Cardiac fibroblast (primary cell): ENCODE measurements around the gene PSMD8.
A peak's percentile ranks its signal among the peaks of the same experiment; 100 is the strongest.

Source experiments
- DNase-seq, 2 donors: peaks; one replicate each; pipeline versions ENCODE4 v3.0.0 to v3.0.0-alpha.2; 2010; ENCODE audit warnings: low read depth in 2 of 2
- H3K4me3 ChIP-seq, 2 donors: replicated peaks in 1 of 2; 1 replicate in 1 of 2; 2 replicates in 1 of 2; pipeline ENCODE4 v1.5.1; 2011; ENCODE audit warnings: low read depth in 2 of 2, low read length in 2 of 2, mild to moderate bottlenecking in 2 of 2, moderate library complexity in 1 of 2
- TF ChIP-seq, protein P1 (sequence below): IDR thresholded peaks from one replicate; pipeline ENCODE4 v1.5.1; 2011; ENCODE audit warnings: low read depth, mild to moderate bottlenecking, low read length, inconsistent platforms

The PSMD8 gene

GRCh38 chr19:38383184-38383583, 8.8 kb downstream of the PSMD8 start:
- no peak for DNase-seq
- TF ChIP-seq, protein P1, sequence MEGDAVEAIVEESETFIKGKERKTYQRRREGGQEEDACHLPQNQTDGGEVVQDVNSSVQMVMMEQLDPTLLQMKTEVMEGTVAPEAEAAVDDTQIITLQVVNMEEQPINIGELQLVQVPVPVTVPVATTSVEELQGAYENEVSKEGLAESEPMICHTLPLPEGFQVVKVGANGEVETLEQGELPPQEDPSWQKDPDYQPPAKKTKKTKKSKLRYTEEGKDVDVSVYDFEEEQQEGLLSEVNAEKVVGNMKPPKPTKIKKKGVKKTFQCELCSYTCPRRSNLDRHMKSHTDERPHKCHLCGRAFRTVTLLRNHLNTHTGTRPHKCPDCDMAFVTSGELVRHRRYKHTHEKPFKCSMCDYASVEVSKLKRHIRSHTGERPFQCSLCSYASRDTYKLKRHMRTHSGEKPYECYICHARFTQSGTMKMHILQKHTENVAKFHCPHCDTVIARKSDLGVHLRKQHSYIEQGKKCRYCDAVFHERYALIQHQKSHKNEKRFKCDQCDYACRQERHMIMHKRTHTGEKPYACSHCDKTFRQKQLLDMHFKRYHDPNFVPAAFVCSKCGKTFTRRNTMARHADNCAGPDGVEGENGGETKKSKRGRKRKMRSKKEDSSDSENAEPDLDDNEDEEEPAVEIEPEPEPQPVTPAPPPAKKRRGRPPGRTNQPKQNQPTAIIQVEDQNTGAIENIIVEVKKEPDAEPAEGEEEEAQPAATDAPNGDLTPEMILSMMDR = no peak
- H3K4me3 ChIP-seq = no peak overlapping the region

GRCh38 chr19:38383743-38384142, 9.4 kb downstream of the PSMD8 start:
- TF ChIP-seq, protein P1 = no peak
- DNase-seq = no peak
- no peak overlapping the region for H3K4me3 ChIP-seq

- DNase-seq = peak; percentile 34 to 39
Measured at GRCh38 chr19:38384209-38385027, 10.0 kb downstream of the PSMD8 start.

GRCh38 chr19:38385057-38385803, 10.9 kb downstream of the PSMD8 start:
- TF ChIP-seq, protein P1 = no peak
- H3K4me3 ChIP-seq = no peak overlapping the region
- no peak for DNase-seq

More at GRCh38 chr19:38384209-38385027, 10.0 kb downstream of the PSMD8 start:
- TF ChIP-seq, protein P1 = peak; percentile 55
- H3K4me3 ChIP-seq = no peak overlapping the region

GRCh38 chr19:38385804-38386257, 11.5 kb downstream of the PSMD8 start:
- TF ChIP-seq, protein P1 = no peak
- no peak for DNase-seq
- H3K4me3 ChIP-seq = no peak overlapping the region

GRCh38 chr19:38386300-38386970, 12.1 kb downstream of the PSMD8 start:
- no peak overlapping the region for H3K4me3 ChIP-seq

More at GRCh38 chr19:38386300-38386970, 12.1 kb downstream of the PSMD8 start:
- TF ChIP-seq, protein P1 = no peak
- DNase-seq = no peak
